Activated T-cell treated with anti-CD3 and anti-CD28 coated beads for 48 hours (primary cell): ENCODE measurements around the gene KCTD10.

Source experiments
- DNase-seq: peaks from one replicate; pipeline ENCODE4 v3.0.0-alpha.2; 2020; ENCODE audit warnings: low read depth

Gene KCTD10

GRCh38 chr12:109494348-109494881 is 17.3 kb upstream of the KCTD10 start:
- no peak for DNase-seq

GRCh38 chr12:109493938-109494337 is 16.8 kb upstream of the KCTD10 start:
- no peak for DNase-seq

DNA sequence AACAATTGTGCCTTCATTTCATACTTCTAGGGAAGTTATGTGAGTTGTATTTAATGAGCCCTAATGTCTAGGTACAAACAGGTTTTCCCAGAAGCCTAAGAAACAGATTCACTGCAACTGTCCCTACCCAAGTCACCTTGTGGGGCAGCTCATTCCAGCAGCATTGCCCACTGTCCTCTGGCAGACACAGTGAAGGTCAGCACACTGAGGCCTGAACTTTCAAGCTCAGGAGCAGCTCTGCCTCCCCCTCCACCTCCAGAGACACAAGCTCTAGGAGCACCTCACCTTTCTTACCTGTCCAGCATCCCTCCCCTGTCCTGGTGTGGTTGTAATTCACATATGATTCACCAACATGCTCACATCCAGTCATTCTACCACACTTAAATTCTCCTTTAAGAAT is 16.0 kb upstream of the KCTD10 start:
- DNase-seq, result no peak

- DNase-seq, result no peak
These were observed 15.3 kb upstream of the KCTD10 start for GRCh38 chr12:109492371-109492770.

GRCh38 chr12:109491671-109492070 is 14.6 kb upstream of the KCTD10 start:
- DNase-seq, result no peak

DNA sequence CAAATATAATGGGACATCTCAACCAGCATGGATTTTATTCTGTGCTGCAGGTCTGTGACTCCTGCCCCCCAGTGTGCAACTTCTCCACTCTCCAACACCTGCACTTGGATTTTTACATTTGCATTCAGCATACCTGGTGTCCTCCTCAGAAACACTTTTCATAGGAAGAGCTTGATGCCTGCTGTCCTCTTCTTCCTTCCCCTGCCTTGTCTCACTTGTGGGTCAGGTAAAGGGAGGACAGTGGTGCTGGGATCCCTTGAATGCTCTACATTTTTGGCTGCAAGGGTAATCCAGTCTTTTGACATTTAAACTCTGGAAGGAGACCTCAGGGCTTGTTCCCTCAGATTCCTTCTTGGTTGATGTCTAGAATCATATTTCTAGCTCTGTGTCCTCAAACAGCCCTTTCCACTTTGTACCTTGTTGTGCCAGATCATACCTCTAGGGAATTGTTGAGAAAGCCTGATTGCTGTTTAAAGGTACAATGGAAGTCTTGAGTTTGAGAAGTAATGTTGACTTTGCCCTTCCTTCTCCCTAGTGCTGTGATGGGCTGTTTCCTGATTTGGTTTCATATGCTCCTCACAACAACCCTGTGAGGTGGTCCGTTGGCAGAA is 13.0 kb upstream of the KCTD10 start:
- no peak for DNase-seq

DNA sequence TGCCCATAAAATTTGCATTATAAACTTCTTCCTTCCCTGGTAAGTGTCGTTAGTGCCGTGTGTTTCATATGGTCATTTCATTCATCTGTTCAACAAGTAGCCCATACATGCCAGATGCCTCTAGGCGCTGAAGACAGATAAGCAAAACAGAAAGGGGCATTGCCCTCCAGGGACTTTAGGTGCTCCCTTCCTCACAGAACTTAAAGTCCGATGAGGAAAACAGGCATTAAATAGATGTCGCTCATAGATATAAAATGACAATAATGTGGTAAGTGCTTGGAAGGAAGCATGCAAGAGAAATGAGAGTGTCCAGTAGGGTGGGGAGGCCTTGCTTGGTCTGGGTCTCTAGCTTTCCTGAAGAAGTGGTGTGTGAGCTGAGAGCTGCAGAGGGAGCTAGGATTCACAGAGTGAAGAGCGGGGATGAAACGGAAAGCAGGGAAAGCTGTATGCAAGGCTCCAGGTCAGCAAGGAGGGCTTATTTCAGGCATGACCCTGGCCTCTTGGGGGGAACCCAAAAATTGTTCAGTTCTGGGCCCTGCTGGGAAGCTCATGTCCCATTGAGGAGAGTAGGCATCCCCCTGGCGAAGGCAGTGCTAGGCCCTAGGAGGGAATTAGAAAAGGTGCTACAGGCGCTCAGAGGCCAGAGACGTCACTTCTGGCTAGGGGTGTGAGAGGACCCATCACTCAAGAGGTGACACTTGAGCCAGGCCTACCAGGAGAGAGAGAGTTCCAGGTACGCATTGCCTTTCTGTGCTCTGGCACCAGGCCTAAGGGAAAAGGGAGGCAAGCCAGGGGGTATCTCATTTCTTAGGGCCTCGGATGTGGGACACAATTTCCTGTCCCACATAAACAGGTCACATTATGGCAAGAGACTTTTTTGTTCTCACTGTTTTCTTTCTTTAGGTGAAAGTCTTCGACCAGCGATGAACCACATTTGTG is 12.2 kb upstream of the KCTD10 start:
- DNase-seq, result no peak

GRCh38 chr12:109488051-109488665 is 11.1 kb upstream of the KCTD10 start:
- DNase-seq, result no peak

DNA sequence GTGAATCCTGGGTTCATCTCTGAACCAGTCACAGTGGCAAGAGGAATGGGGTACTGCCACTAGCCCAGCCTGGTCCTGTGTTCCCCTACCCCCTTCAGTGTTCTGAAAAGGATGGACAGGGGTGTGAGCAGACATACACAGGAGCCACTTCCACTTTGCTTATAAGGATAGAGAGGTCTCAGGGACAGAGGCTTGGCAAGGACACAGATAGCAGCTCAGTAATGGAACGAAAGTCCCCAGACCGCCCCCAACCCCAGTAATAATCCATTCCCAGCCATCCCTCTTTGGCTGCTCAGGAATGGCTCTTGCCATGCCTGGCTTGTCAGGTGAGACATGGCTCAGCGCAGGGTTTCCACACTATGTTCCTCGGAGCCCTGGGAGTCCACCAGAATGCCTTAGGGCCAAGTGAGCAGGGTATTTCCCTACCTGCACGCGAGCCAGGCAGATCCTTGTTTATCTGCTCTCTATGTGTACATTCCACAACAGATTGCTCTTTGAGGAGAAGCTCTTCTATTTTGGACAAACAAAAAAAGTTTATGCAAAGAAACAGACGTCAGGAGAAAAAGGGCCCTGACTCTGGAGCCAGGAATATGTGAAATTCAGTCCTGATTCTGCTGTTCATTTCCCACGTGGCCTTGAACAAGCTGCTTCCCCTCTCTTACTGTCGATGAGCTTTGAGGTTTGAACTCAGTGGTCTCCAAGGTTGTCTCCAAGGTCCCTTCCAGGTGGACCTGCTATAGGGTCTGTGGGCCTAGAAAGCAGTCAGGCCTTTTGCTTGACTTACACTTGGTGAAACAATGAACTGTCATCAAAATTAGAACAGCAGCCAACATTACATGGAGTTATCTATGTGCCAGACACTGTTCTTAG is 10.3 kb upstream of the KCTD10 start:
- DNase-seq, result no peak

DNA sequence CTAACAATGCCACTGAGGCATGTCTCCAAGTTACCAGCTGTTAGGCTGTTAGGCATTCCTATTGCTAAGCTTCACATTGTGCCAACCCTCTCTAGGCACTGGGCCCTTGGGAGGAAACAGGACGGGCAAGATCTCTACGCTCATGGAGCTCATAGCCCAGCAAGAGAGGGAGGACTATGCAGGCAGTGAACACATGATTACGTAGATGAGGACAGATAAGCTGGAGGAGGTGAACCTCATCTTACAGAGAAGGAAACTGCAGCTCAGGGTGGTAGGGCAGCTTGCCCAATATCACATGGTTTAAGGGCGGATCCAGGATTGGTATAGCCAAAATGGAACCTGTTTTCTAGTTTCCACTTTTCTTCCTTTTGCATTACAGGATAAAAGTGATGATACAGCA is 8.1 kb upstream of the KCTD10 start:
- no peak for DNase-seq

- DNase-seq, result no peak
These were observed 6.2 kb upstream of the KCTD10 start for GRCh38 chr12:109483346-109483745.

GRCh38 chr12:109482894-109483293 is 5.8 kb upstream of the KCTD10 start:
- no peak for DNase-seq

DNA sequence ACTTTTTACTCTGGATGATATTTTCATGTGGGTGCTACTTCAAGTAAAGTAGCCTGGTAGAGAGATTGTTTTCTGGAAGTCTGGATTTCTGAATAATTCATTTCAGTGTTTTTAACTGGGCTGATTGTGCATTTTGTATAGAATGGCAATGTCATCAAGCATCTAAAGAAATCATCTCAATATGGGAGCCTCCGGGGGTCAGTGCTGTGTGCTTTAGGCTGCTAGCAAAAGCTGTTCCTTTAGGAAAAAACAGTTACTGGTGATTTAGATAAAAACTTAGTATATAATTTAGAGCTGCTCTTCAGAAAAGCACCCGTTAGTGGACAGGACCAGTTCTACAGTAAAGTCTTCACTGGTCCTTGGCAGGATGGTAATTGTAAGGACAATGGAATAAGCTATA is 5.4 kb upstream of the KCTD10 start:
- no peak for DNase-seq

DNA sequence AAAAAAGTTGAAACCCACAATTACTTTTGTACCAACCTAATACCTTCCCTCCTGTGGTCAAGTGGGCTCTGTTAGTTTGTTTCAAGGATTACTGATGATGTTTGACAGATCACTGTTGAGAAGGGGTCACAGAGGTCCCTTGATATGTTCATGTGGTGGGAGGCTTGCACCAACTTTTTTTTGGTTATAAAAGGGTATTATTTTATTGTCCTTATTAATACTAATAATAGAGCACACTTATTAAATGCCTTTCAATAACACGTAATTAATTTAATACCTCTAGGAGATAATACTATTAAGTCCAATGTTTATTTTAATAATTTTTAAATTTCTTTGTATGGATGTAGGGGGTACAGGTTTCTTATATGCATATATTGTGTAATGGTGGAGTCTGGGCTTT is 4.8 kb upstream of the KCTD10 start:
- no peak for DNase-seq

- DNase-seq, result no peak
These were observed 3.3 kb upstream of the KCTD10 start for GRCh38 chr12:109480356-109480755.

DNA sequence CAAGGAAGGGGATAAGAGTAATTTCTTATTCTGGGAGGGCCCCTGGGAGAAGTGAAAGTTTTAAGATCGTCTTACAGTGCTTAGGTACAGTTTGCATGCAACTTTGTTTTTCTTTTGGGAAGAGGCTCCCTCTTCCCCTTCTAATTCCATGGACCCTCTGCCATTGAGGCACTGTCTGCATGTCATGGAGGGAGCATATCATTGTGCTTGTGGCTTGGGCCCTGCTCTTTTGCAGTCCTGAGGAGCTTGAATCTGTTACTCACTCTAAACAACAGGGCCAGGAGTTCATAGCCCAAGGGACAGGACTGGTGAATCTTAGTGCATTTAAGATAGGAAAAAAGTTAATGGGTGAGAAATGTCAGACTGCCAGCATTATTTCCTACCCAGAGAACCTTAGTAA is 2.7 kb upstream of the KCTD10 start:
- DNase-seq, result no peak

- DNase-seq, result no peak
These were observed 839 bp upstream of the KCTD10 start for GRCh38 chr12:109477963-109478315.

- no peak for DNase-seq
These were observed 304 bp downstream of the KCTD10 start for GRCh38 chr12:109476807-109477184.

DNA sequence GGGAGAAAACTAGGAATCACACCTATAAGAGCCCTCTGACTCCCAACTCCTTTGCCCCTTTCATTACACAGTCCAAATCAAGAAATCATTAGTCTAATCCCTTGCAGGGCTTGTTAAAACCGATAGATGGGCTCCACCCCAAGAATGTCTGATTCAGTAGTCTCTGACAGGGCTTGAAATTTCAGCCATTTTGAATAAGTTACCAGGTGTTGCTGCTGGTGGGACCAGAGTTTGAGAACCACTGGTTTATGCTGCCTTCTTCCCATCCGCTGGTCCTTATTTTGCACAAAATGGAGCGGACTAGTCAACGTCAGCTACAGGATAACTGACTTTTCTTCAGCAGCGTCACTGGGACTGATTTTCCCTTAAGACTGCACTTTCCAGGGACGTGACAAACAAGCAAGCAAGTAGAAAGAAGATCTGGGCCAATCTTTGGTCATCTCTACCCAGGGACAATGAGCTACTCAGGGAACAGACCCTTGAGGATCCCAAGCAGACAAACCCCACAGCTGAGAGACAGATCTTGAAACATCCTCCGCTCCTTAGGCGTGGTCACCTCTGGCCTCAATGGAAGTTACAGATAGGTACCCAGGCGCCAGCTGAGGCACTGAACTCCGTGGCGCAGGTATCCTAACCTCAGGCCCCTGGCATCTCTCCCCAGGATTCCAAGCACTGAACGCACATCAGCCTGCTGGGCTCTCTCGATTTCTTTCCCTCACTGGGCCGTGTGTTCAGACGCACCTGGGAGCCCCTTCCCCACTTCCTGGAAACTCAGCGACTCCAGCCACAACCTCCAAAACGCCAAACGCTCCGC is 900 bp downstream of the KCTD10 start:
- DNase-seq, result no peak

GRCh38 chr12:109475121-109475520 is 2.0 kb downstream of the KCTD10 start:
- no peak for DNase-seq
